Measurements from ENCODE around the gene NEURL1. TPM values are rescaled to one million over a fixed set of nuclear protein-coding genes. Genes with fewer than 3 reads are reported as not detected.

NEURL1 gene
- total and polyA plus RNA-seq, 4 donors: 0.16 to 2.8 (median 0.35) TPM

- Histone ChIP-seq H3K27ac (ENCODE audit: low read depth in 1 of 2, low read length in 2 of 2) (peak overlapping the region; percentile 32 to 72), H3K9me3 (ENCODE audit: control insufficient read depth, low read length) (no peaks in the 10 kb centered on the region), H3K27me3 (ENCODE audit: control insufficient read depth in 1 of 2, insufficient read depth in 2 of 2, low read length in 1 of 2) (no peaks in the 10 kb centered on the region), H3K4me3 (ENCODE audit: low read length in 2 of 2) (peak overlapping the region; percentile 83 to 86), H3K4me1 (ENCODE audit: control insufficient read depth in 1 of 2, insufficient read depth in 2 of 2, low read length in 2 of 2) (peaks cover 0 to 5% of the 10 kb centered on the region in 2 donors), H3K36me3 (ENCODE audit: control insufficient read depth in 1 of 2, insufficient read depth in 2 of 2, low read length in 1 of 2) (peaks cover 0 to 3% of the 10 kb centered on the region in 2 donors)
- DNase-seq (peak; percentile 89 to 92), ATAC-seq (ENCODE audit: low FRiP score) (peak; percentile 77)
- 0 to 1% methylated on average over 14 of the region's 14 CpGs for WGBS, 2 donors
- intact Hi-C loops (cut with DNase I): no loop called here
Observed at GRCh38 chr10:103451091-103451813, 42.3 kb upstream of the NEURL1 start.

- Histone ChIP-seq H3K9me3 (ENCODE audit: control insufficient read depth, low read length) (no peaks in the 10 kb centered on the region), H3K27ac (ENCODE audit: low read depth in 1 of 2, low read length in 2 of 2) (peak within 1 kb of the TSS; percentile 20 to 72), H3K4me3 (ENCODE audit: low read length in 2 of 2) (peak within 1 kb of the TSS; percentile 83 to 86), H3K27me3 (ENCODE audit: control insufficient read depth in 1 of 2, insufficient read depth in 2 of 2, low read length in 1 of 2) (no peaks in the 10 kb centered on the region), H3K36me3 (ENCODE audit: control insufficient read depth in 1 of 2, insufficient read depth in 2 of 2, low read length in 1 of 2) (peaks cover 0 to 3% of the 10 kb centered on the region in 2 donors), H3K4me1 (ENCODE audit: control insufficient read depth in 1 of 2, insufficient read depth in 2 of 2, low read length in 2 of 2) (no peaks in the 10 kb centered on the region)
- DNase-seq (peak; percentile 84 to 91), ATAC-seq (ENCODE audit: low FRiP score) (peak; percentile 84)
- 0 to 1% methylated on average over 28 to 32 of the region's 32 CpGs for WGBS, 2 donors
- intact Hi-C loops (cut with DNase I): no loop called here
Observed at GRCh38 chr10:103451831-103452505, 41.5 kb upstream of the NEURL1 start, which contains the start of gene CALHM2. Gene CALHM2, minus strand, starts transcription at chr10:103452370. Its CDS starts 2,429 bp downstream, at chr10:103449941.

DNA sequence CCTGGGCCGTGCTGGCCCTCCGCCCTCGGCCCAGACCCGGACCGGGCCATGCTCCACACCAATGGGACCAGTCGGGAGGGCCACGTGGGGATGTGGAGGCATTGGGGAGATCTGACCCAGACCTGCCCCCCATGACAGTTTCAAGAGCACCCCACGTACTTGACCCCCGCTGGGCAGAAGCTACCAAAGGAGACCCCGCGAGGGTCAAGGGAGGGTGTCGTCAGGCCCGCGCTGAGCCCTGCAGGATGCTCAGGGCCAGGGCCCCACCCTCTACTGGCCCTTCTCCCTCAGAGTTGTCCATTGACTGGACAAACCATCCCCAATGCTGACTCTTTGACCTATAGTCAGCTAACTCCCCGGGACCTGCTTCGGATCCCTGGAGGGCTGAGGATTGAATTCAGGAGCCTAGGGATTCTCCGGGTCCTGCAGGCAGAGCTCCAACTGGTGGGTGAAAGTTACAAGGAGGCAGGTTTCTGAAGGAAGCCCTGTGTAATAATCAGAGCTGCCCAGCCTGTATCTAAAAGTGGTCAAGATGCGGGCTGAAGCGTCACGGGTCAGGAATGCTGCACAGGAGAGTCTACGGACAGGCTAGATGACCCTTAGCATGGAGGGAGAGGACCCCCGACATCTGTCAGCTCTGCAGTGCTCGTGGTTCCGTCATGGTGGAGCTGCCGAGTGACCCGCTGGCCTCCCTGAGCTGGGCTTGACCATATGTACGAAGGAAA is 40.8 kb upstream of the NEURL1 start:
- Histone ChIP-seq H3K27ac (ENCODE audit: low read depth in 1 of 2, low read length in 2 of 2) (peak overlapping the region in 1 of 2 donors; percentile 72), H3K4me3 (ENCODE audit: low read length in 2 of 2) (peak overlapping the region in 1 of 2 donors; percentile 83), H3K4me1 (ENCODE audit: control insufficient read depth in 1 of 2, insufficient read depth in 2 of 2, low read length in 2 of 2) (no peaks in the 10 kb centered on the region), H3K36me3 (ENCODE audit: control insufficient read depth in 1 of 2, insufficient read depth in 2 of 2, low read length in 1 of 2) (no peaks in the 10 kb centered on the region), H3K27me3 (ENCODE audit: control insufficient read depth in 1 of 2, insufficient read depth in 2 of 2, low read length in 1 of 2) (no peaks in the 10 kb centered on the region), H3K9me3 (ENCODE audit: control insufficient read depth, low read length) (no peaks in the 10 kb centered on the region)
- ATAC-seq (ENCODE audit: low FRiP score) (no peak), DNase-seq (no peak)
- intact Hi-C loops (cut with DNase I): no loop called here
- 25 to 27% methylated on average over 27 of the region's 27 CpGs for WGBS, 2 donors

DNA sequence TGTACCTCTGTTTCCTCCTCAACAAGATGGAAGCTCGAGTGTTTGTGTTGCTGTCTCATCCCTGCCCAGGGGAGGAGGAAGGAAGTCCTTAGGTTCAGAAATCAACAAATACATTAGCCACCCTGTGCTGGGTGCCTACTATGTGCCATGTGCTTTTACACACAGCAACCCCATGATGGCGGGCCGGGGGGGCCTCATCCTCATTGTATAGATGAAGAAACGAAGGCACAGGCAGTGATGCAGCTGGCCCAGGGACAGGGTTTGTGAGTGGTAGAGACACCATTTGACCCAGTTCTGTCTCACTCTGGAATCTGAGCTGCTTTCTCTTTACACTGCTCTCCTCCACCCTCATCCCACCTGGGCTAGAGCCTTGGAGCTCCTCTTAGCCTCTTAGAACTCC is 39.5 kb upstream of the NEURL1 start:
- no peaks in the 10 kb centered on the region for H3K27me3 ChIP-seq (ENCODE audit: control insufficient read depth in 1 of 2, insufficient read depth in 2 of 2, low read length in 1 of 2)
- H3K9me3 ChIP-seq (ENCODE audit: control insufficient read depth, low read length): no peaks in the 10 kb centered on the region
- 92 to 93% methylated on average over 4 of the region's 4 CpGs for WGBS, 2 donors
- no peak for DNase-seq
- no peak overlapping the region for H3K4me3 ChIP-seq (ENCODE audit: low read length in 2 of 2)
- no peak overlapping the region for H3K27ac ChIP-seq (ENCODE audit: low read depth in 1 of 2, low read length in 2 of 2)
- intact Hi-C loops (cut with DNase I): no loop called here
- no peak for ATAC-seq (ENCODE audit: low FRiP score)
- H3K4me1 ChIP-seq (ENCODE audit: control insufficient read depth in 1 of 2, insufficient read depth in 2 of 2, low read length in 2 of 2): no peaks in the 10 kb centered on the region
- no peaks in the 10 kb centered on the region for H3K36me3 ChIP-seq (ENCODE audit: control insufficient read depth in 1 of 2, insufficient read depth in 2 of 2, low read length in 1 of 2)

- DNase-seq: no peak
- intact Hi-C loops (cut with DNase I): no loop called here
- H3K36me3 ChIP-seq (ENCODE audit: control insufficient read depth in 1 of 2, insufficient read depth in 2 of 2, low read length in 1 of 2): no peaks in the 10 kb centered on the region
Observed at GRCh38 chr10:103455235-103455634, 38.3 kb upstream of the NEURL1 start.

DNA sequence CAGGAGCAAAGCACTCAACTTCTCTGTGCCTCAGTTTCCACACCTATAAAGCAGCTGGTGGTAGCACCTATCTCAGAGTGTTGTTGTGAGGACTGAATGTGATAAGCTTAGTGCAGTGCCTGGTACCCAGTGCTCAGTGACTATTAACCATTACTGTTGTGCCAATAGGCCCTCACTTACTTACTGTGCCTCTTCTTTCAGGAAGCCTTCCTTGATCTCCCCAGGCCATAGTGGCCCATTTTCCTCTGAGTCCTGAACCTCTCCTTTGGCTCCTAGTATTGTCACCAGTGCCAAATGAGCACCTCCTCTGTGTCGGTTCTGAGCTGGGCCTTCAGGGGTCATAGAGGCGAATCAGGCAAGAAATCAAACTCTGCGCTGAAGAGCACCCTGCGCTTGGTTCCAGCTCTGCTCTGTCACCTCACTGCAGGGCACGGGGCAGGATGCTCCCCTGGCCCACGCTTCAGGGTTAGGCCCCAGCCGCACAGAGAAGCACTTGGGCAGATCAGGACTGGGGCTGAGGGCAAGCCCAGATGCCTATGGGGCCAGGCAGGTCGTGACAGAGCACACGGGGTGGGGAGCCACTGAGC is 37.3 kb upstream of the NEURL1 start:
- WGBS, 2 donors: 92 to 94% methylated on average over 9 of the region's 9 CpGs
- DNase-seq: no peak
- H3K27ac ChIP-seq (ENCODE audit: low read depth in 1 of 2, low read length in 2 of 2): no peak overlapping the region
- no peaks in the 10 kb centered on the region for H3K27me3 ChIP-seq (ENCODE audit: control insufficient read depth in 1 of 2, insufficient read depth in 2 of 2, low read length in 1 of 2)
- no peak overlapping the region for H3K4me3 ChIP-seq (ENCODE audit: low read length in 2 of 2)
- no peaks in the 10 kb centered on the region for H3K9me3 ChIP-seq (ENCODE audit: control insufficient read depth, low read length)
- H3K4me1 ChIP-seq (ENCODE audit: control insufficient read depth in 1 of 2, insufficient read depth in 2 of 2, low read length in 2 of 2): no peaks in the 10 kb centered on the region
- no peaks in the 10 kb centered on the region for H3K36me3 ChIP-seq (ENCODE audit: control insufficient read depth in 1 of 2, insufficient read depth in 2 of 2, low read length in 1 of 2)
- intact Hi-C loops (cut with DNase I): no loop called here
- no peak for ATAC-seq (ENCODE audit: low FRiP score)

More at GRCh38 chr10:103455235-103455634, 38.3 kb upstream of the NEURL1 start:
- no peaks in the 10 kb centered on the region for H3K27me3 ChIP-seq (ENCODE audit: control insufficient read depth in 1 of 2, insufficient read depth in 2 of 2, low read length in 1 of 2)
- no peaks in the 10 kb centered on the region for H3K4me1 ChIP-seq (ENCODE audit: control insufficient read depth in 1 of 2, insufficient read depth in 2 of 2, low read length in 2 of 2)
- 91% methylated on average over 24 to 25 of the region's 25 CpGs for WGBS, 2 donors
- H3K9me3 ChIP-seq (ENCODE audit: control insufficient read depth, low read length): no peaks in the 10 kb centered on the region
- ATAC-seq (ENCODE audit: low FRiP score): no peak
- H3K27ac ChIP-seq (ENCODE audit: low read depth in 1 of 2, low read length in 2 of 2): no peak overlapping the region
- H3K4me3 ChIP-seq (ENCODE audit: low read length in 2 of 2): no peak overlapping the region

- no peaks in the 10 kb centered on the region for H3K36me3 ChIP-seq (ENCODE audit: control insufficient read depth in 1 of 2, insufficient read depth in 2 of 2, low read length in 1 of 2)
- H3K27me3 ChIP-seq (ENCODE audit: control insufficient read depth in 1 of 2, insufficient read depth in 2 of 2, low read length in 1 of 2): no peaks in the 10 kb centered on the region
- H3K4me1 ChIP-seq (ENCODE audit: control insufficient read depth in 1 of 2, insufficient read depth in 2 of 2, low read length in 2 of 2): no peaks in the 10 kb centered on the region
- ATAC-seq (ENCODE audit: low FRiP score): no peak
- no peak overlapping the region for H3K27ac ChIP-seq (ENCODE audit: low read depth in 1 of 2, low read length in 2 of 2)
- DNase-seq: no peak
- H3K9me3 ChIP-seq (ENCODE audit: control insufficient read depth, low read length): no peaks in the 10 kb centered on the region
- H3K4me3 ChIP-seq (ENCODE audit: low read length in 2 of 2): no peak overlapping the region
- intact Hi-C loops (cut with DNase I): no loop called here
- 68 to 82% methylated on average over 7 to 8 of the region's 8 CpGs for whole genome bisulfite sequencing, 2 donors
Observed at GRCh38 chr10:103457176-103457712, 36.3 kb upstream of the NEURL1 start.

DNA sequence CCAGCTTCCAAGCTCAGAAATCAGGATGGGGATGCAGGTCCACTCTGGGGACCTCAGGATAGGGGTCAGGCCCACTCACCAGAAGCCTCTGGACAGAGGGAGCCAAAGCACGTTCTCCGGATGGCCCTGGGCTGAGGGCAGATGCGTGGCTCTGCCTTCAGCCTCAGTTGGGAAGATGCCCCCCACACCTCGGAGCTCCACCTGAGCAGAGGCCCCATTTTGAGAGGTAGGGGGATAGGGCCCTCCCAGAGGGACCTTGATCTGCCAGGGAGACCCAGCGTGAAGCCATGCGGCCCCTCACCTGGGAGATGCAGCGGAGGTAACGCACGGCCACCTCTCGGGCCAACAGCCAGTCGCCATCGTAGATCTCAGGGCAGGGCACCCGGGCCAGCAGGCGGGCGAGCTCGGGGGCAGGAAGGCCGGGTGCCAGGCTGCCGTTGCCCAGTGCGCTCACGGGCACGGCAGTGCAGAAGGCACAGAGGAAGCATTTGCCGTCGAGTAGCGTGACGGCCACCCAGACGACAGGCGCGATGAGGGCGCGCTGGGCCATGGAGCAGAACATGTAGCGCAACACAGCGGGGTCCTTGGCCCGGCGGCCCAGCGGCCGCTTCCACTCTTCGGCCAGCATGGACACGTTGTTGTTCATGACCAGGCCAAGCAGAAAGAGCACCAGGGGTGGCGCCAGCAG is 35.5 kb upstream of the NEURL1 start:
- 97% methylated on average over 39 of the region's 39 CpGs for WGBS, 2 donors
- ATAC-seq (ENCODE audit: low FRiP score): no peak
- H3K27me3 ChIP-seq (ENCODE audit: control insufficient read depth in 1 of 2, insufficient read depth in 2 of 2, low read length in 1 of 2): no peaks in the 10 kb centered on the region
- H3K9me3 ChIP-seq (ENCODE audit: control insufficient read depth, low read length): no peaks in the 10 kb centered on the region
- intact Hi-C loops (cut with DNase I): no loop called here
- H3K36me3 ChIP-seq (ENCODE audit: control insufficient read depth in 1 of 2, insufficient read depth in 2 of 2, low read length in 1 of 2): no peaks in the 10 kb centered on the region
- DNase-seq: no peak
- no peaks in the 10 kb centered on the region for H3K4me1 ChIP-seq (ENCODE audit: control insufficient read depth in 1 of 2, insufficient read depth in 2 of 2, low read length in 2 of 2)
- H3K27ac ChIP-seq (ENCODE audit: low read depth in 1 of 2, low read length in 2 of 2): no peak overlapping the region
- H3K4me3 ChIP-seq (ENCODE audit: low read length in 2 of 2): no peak overlapping the region
